Upper lobe of left lung (tissue), 4 donors: ENCODE results near the gene TRIP11.
"Not testable (repeated sequence)": the region's sequence is repeated elsewhere in the genome, so short reads cannot be mapped to it uniquely, and the experiment has no call there.

Experiments used
- CTCF ChIP-seq, 6 experiments: fragments of 450-650 bp in 4 of 6; fragments of 200-600 bp in 2 of 6; sonication (generic) in 2 of 6; IDR thresholded peaks; one replicate each; pipeline ENCODE4 v1.5.1; 2016 to 2019; ENCODE audit warnings: antibody characterized with exemption in 6 of 6
- POLR2A ChIP-seq, 4 donors: fragments of 450-650 bp; IDR thresholded peaks; one replicate each; pipeline ENCODE4 v1.5.1; 2016 to 2017; ENCODE audit warnings: antibody characterized with exemption in 4 of 4, mild to moderate bottlenecking in 2 of 4

GRCh38 chr14:92045904-92046303, 6.0 kb upstream of the TRIP11 start:
- not testable (repeated sequence) for TF ChIP-seq CTCF, POLR2A (IDR thresholded peaks at IDR 0.05)
